ENCODE measurements around the gene USP10.

Gene USP10

DNA sequence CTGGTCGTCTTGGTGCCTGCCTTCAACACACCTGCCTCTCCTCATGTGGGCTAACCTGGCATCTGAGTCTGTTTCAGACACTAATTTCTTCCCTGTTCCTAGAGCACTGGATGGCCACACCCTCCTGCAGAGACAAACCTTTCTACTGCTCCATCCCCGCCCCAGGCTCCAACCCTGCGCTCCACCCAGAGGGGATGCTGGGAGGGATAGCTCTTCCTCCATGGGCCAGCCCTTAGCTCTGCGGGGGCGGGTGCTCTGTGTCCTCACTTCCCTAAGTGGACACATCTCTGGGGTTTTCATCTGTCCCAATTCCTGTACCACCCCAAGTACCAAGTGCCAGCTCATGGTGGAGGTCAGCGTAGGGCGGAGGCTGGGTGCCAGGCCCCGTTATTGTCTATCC, 109.0 kb downstream of the USP10 start:
- TF ChIP-seq ZC3H10 (CRISPR knock-in tag; IDR thresholded peaks at IDR 0.05) (no peak), GLIS3 (CRISPR knock-in tag; IDR thresholded peaks at IDR 0.05) (no peak), ZFP3 (CRISPR knock-in tag; IDR thresholded peaks at IDR 0.05) (no peak), CSDC2 (CRISPR knock-in tag; IDR thresholded peaks at IDR 0.05) (no peak), PPARA (CRISPR knock-in tag; IDR thresholded peaks at IDR 0.05; ENCODE audit: borderline replicate concordance) (no peak), ISL1 (CRISPR knock-in tag; IDR thresholded peaks at IDR 0.05) (no peak), TCF4 (CRISPR knock-in tag; IDR thresholded peaks at IDR 0.05; ENCODE audit: borderline replicate concordance) (no peak), SNAI2 (CRISPR knock-in tag; IDR thresholded peaks at IDR 0.05) (no peak), ZNF8 (CRISPR knock-in tag; IDR thresholded peaks at IDR 0.05) (no peak), CSRNP3 (CRISPR knock-in tag; IDR thresholded peaks at IDR 0.05) (no peak)
- TF ChIP-seq, protein P1, sequence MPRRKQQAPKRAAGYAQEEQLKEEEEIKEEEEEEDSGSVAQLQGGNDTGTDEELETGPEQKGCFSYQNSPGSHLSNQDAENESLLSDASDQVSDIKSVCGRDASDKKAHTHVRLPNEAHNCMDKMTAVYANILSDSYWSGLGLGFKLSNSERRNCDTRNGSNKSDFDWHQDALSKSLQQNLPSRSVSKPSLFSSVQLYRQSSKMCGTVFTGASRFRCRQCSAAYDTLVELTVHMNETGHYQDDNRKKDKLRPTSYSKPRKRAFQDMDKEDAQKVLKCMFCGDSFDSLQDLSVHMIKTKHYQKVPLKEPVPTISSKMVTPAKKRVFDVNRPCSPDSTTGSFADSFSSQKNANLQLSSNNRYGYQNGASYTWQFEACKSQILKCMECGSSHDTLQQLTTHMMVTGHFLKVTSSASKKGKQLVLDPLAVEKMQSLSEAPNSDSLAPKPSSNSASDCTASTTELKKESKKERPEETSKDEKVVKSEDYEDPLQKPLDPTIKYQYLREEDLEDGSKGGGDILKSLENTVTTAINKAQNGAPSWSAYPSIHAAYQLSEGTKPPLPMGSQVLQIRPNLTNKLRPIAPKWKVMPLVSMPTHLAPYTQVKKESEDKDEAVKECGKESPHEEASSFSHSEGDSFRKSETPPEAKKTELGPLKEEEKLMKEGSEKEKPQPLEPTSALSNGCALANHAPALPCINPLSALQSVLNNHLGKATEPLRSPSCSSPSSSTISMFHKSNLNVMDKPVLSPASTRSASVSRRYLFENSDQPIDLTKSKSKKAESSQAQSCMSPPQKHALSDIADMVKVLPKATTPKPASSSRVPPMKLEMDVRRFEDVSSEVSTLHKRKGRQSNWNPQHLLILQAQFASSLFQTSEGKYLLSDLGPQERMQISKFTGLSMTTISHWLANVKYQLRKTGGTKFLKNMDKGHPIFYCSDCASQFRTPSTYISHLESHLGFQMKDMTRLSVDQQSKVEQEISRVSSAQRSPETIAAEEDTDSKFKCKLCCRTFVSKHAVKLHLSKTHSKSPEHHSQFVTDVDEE (CRISPR knock-in tag; IDR thresholded peaks at IDR 0.05) = no peak
- no peak for ATAC-seq

DNA sequence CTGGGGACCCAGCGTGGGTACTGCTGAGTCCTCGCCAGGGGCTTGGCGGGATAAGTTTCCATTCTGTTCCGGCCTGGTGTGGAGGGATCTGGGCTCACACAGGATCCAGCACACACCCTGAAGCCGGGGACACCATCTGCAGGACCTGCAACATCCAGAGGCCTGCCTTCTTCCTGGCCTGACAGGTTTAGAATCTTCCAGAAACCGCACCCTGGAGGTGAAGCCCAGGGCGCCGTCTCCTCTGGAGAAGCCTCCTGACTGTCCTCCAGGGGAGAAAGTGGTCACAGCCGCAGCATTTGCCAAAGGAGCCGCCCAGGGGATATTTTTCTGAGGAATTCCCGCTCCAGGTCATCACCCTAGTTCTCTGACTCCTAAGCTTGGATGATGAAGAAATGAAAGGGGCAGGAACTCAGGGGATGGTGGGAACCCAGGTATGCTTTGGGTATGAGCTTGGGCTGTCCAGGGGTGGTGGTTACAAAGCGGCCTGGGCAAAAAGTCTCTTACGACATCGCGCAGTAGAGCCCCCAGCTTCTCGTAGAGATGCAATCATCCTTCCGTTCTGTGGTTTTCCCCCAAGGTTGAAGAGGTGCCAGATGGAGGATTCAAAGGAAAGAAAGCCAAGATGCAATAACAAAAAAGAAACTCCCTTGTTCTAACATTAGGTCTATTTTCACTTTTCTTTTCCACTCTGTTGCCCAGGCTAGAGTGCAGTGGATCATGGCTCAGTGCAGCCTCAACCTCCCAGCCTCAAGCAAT, 110.9 kb downstream of the USP10 start:
- ATAC-seq = no peak
- TF ChIP-seq TCF4 (CRISPR knock-in tag; IDR thresholded peaks at IDR 0.05; ENCODE audit: borderline replicate concordance) (no peak), GLIS3 (CRISPR knock-in tag; IDR thresholded peaks at IDR 0.05) (no peak), OSR1 (CRISPR knock-in tag; IDR thresholded peaks at IDR 0.05) (no peak), ZFP3 (CRISPR knock-in tag; IDR thresholded peaks at IDR 0.05) (no peak), CSDC2 (CRISPR knock-in tag; IDR thresholded peaks at IDR 0.05) (no peak), ZNF70 (CRISPR knock-in tag; IDR thresholded peaks at IDR 0.05) (no peak), BACH2 (CRISPR knock-in tag; IDR thresholded peaks at IDR 0.05; ENCODE audit: borderline replicate concordance) (no peak), ARNTL (CRISPR knock-in tag; IDR thresholded peaks at IDR 0.05; ENCODE audit: borderline replicate concordance, low read depth) (no peak), RARB (CRISPR knock-in tag; IDR thresholded peaks at IDR 0.05) (no peak), CSRNP3 (CRISPR knock-in tag; IDR thresholded peaks at IDR 0.05) (no peak), SNAI2 (CRISPR knock-in tag; IDR thresholded peaks at IDR 0.05) (no peak), ISL1 (CRISPR knock-in tag; IDR thresholded peaks at IDR 0.05) (no peak), ZC3H10 (CRISPR knock-in tag; IDR thresholded peaks at IDR 0.05) (no peak), ZFP30 (CRISPR knock-in tag; IDR thresholded peaks at IDR 0.05) (no peak)
- TF ChIP-seq, protein P2, sequence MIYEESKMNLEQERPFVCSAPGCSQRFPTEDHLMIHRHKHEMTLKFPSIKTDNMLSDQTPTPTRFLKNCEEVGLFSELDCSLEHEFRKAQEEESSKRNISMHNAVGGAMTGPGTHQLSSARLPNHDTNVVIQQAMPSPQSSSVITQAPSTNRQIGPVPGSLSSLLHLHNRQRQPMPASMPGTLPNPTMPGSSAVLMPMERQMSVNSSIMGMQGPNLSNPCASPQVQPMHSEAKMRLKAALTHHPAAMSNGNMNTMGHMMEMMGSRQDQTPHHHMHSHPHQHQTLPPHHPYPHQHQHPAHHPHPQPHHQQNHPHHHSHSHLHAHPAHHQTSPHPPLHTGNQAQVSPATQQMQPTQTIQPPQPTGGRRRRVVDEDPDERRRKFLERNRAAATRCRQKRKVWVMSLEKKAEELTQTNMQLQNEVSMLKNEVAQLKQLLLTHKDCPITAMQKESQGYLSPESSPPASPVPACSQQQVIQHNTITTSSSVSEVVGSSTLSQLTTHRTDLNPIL (CRISPR knock-in tag; IDR thresholded peaks at IDR 0.05; ENCODE audit: low read depth) = no peak
- TF ChIP-seq, protein P3, sequence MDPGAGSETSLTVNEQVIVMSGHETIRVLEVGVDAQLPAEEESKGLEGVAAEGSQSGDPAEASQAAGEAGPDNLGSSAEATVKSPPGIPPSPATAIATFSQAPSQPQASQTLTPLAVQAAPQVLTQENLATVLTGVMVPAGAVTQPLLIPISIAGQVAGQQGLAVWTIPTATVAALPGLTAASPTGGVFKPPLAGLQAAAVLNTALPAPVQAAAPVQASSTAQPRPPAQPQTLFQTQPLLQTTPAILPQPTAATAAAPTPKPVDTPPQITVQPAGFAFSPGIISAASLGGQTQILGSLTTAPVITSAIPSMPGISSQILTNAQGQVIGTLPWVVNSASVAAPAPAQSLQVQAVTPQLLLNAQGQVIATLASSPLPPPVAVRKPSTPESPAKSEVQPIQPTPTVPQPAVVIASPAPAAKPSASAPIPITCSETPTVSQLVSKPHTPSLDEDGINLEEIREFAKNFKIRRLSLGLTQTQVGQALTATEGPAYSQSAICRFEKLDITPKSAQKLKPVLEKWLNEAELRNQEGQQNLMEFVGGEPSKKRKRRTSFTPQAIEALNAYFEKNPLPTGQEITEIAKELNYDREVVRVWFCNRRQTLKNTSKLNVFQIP (CRISPR knock-in tag; IDR thresholded peaks at IDR 0.05; ENCODE audit: borderline replicate concordance, low read depth) = no peak

- no peak for ATAC-seq
- no peak for TF ChIP-seq ZFP3 (CRISPR knock-in tag; IDR thresholded peaks at IDR 0.05)
- no peak for TF ChIP-seq SNAI2 (CRISPR knock-in tag; IDR thresholded peaks at IDR 0.05)
- TF ChIP-seq PPARA (CRISPR knock-in tag; IDR thresholded peaks at IDR 0.05; ENCODE audit: borderline replicate concordance) = no peak
- no peak for TF ChIP-seq ZFP30 (CRISPR knock-in tag; IDR thresholded peaks at IDR 0.05)
- no peak for TF ChIP-seq TCF4 (CRISPR knock-in tag; IDR thresholded peaks at IDR 0.05; ENCODE audit: borderline replicate concordance)
- no peak for TF ChIP-seq OSR1 (CRISPR knock-in tag; IDR thresholded peaks at IDR 0.05)
- TF ChIP-seq ZNF8 (CRISPR knock-in tag; IDR thresholded peaks at IDR 0.05) = no peak
- TF ChIP-seq ZC3H10 (CRISPR knock-in tag; IDR thresholded peaks at IDR 0.05) = no peak
- TF ChIP-seq, protein P2 (CRISPR knock-in tag; IDR thresholded peaks at IDR 0.05; ENCODE audit: low read depth) = no peak
- TF ChIP-seq ZNF70 (CRISPR knock-in tag; IDR thresholded peaks at IDR 0.05) = no peak
- TF ChIP-seq, protein P1 (CRISPR knock-in tag; IDR thresholded peaks at IDR 0.05) = no peak
- no peak for TF ChIP-seq ESRRG (CRISPR knock-in tag; IDR thresholded peaks at IDR 0.05)
- no peak for TF ChIP-seq TOX (CRISPR knock-in tag; IDR thresholded peaks at IDR 0.05; ENCODE audit: borderline replicate concordance)
- TF ChIP-seq BACH2 (CRISPR knock-in tag; IDR thresholded peaks at IDR 0.05; ENCODE audit: borderline replicate concordance) = no peak
- TF ChIP-seq ARNTL (CRISPR knock-in tag; IDR thresholded peaks at IDR 0.05; ENCODE audit: borderline replicate concordance, low read depth) = no peak
Observed at GRCh38 chr16:84811529-84811928, 111.7 kb downstream of the USP10 start.

Measured in SK-N-SH treated with all-trans-retinoic acid at 6 μM for 48 hours (cell line).